DMS53 (cell line): ENCODE measurements around the gene TMEM88.

Experiments used
- DNase-seq: peaks from one replicate; lab custom pipeline; 2025; lab: John Stamatoyannopoulos, UW

TMEM88 gene

GRCh38 chr17:7843536-7844291, 11.2 kb upstream of the TMEM88 start:
- DNase-seq: peak; percentile 98

GRCh38 chr17:7844292-7845154, 10.3 kb upstream of the TMEM88 start:
- peak; percentile 99 for DNase-seq

GRCh38 chr17:7845359-7846062, 9.4 kb upstream of the TMEM88 start:
- no peak for DNase-seq

GRCh38 chr17:7846063-7846735, 8.7 kb upstream of the TMEM88 start:
- DNase-seq: no peak

- DNase-seq: no peak
These were observed 7.9 kb upstream of the TMEM88 start for GRCh38 chr17:7846765-7847661.

GRCh38 chr17:7848131-7848579, 6.7 kb upstream of the TMEM88 start:
- DNase-seq: no peak

GRCh38 chr17:7848739-7849129, 6.1 kb upstream of the TMEM88 start:
- DNase-seq: no peak

GRCh38 chr17:7849130-7849750, 5.6 kb upstream of the TMEM88 start:
- DNase-seq: no peak

- no peak for DNase-seq
These were observed 4.9 kb upstream of the TMEM88 start for GRCh38 chr17:7849751-7850504.

GRCh38 chr17:7850701-7851437, 4.0 kb upstream of the TMEM88 start:
- DNase-seq: peak; percentile 53

GRCh38 chr17:7851438-7852261, 3.2 kb upstream of the TMEM88 start:
- DNase-seq: peak; percentile 99

- no peak for DNase-seq
These were observed 2.6 kb upstream of the TMEM88 start for GRCh38 chr17:7852262-7852670.

- DNase-seq: no peak
These were observed 1.8 kb upstream of the TMEM88 start for GRCh38 chr17:7852919-7853690.

GRCh38 chr17:7853691-7854038, 1.2 kb upstream of the TMEM88 start:
- no peak for DNase-seq

GRCh38 chr17:7854078-7854777, 638 bp upstream of the TMEM88 start:
- no peak for DNase-seq

- DNase-seq: no peak
These were observed 769 bp downstream of the TMEM88 start for GRCh38 chr17:7855660-7856010.
